ENCODE results near the gene SCEL.

- TF ChIP-seq CTCF (IDR thresholded peaks at IDR 0.05) (no peak), POLR2A (IDR thresholded peaks at IDR 0.05) (no peak)
Observed at GRCh38 chr13:77497835-77498234, 37.7 kb upstream of the SCEL start.

All from Peyer's patch (tissue), 4 donors.